Right lobe of liver (tissue), 4 donors: Measurements from ENCODE around the gene EHD1.

Source experiments
- POLR2A ChIP-seq: fragments of 450-650 bp; IDR thresholded peaks from one replicate; pipeline ENCODE4 v1.6.1; 2017; ENCODE audit warnings: antibody characterized with exemption, mild to moderate bottlenecking
- TF ChIP-seq, protein P1 (sequence below), 4 donors: fragments of 200-600 bp in 3 of 4; fragments of 450-650 bp in 1 of 4; IDR thresholded peaks; one replicate each; pipeline versions ENCODE4 v1.5.1 to v1.8.0; 2016 to 2022; ENCODE audit warnings: antibody characterized with exemption in 4 of 4, mild to moderate bottlenecking in 2 of 4
- donor health status: DM: no; HTN: no; CAD: no.
- donor health status: DM: no; HTN: no; CAD: no.
- donor health status: DM: no; HTN: yes; CAD: no.

DNA sequence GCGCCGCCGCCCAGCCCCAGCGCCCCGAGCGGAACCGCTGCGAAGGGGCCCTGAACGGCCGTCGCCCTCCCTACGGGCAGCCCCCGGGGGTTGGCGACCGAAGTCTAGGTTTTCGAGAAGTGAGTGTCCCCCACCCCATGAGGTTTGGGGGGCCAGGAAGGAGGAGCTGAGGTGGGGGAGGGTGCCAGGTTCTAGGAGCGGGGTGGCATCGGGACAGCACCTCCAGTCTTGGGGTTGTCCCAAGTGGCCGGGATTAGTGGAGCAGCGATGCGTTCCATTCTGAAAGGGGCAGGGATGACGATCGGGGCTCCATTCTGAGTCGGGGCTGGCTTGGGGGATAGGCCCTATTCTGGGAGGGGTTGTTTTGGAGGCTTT, 46.5 kb upstream of the EHD1 start:
- TF ChIP-seq, protein P1, sequence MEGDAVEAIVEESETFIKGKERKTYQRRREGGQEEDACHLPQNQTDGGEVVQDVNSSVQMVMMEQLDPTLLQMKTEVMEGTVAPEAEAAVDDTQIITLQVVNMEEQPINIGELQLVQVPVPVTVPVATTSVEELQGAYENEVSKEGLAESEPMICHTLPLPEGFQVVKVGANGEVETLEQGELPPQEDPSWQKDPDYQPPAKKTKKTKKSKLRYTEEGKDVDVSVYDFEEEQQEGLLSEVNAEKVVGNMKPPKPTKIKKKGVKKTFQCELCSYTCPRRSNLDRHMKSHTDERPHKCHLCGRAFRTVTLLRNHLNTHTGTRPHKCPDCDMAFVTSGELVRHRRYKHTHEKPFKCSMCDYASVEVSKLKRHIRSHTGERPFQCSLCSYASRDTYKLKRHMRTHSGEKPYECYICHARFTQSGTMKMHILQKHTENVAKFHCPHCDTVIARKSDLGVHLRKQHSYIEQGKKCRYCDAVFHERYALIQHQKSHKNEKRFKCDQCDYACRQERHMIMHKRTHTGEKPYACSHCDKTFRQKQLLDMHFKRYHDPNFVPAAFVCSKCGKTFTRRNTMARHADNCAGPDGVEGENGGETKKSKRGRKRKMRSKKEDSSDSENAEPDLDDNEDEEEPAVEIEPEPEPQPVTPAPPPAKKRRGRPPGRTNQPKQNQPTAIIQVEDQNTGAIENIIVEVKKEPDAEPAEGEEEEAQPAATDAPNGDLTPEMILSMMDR (IDR thresholded peaks at IDR 0.05), result no peak
- no peak for TF ChIP-seq POLR2A
